K562 (cell line): ENCODE measurements around the gene TP53TG5. TPM values are rescaled to one million over a fixed set of nuclear protein-coding genes. Genes with fewer than 3 reads are reported as not detected.

Source experiments
- ATAC-seq: fragments of 200-7000 bp; cut with Tn5 transposase; 3 replicates; pipeline ENCODE4 v1.9.1; 2020; ENCODE audit warnings: moderate library complexity
- BruUV-seq: library from RNA; stranded (reverse); fragments of 400-500 nt; replicated peaks from 2 replicates; lab custom pipeline; 2021; lab: Mats Ljungman, UMichigan
- CTCF ChIA-PET: fragments of 300-600 bp; formaldehyde crosslinking; extraction: SDS; loops from one replicate; lab custom pipeline; 2021; ENCODE audit warnings: low intra/inter-chr PET ratio; lab: Yijun Ruan, JAX
- POLR2A ChIA-PET: fragments of 300-600, 350-650 bp; sonication (Branson Sonifier 250); formaldehyde crosslinking; extraction: SDS; loops from one replicate; lab custom pipeline; 2021; ENCODE audit warnings: antibody characterized with exemption, inconsistent platforms; lab: Yijun Ruan, JAX
- DNase-seq, 4 experiments: peaks; one replicate each; pipeline versions ENCODE4 v3.0.0 to v3.0.0-alpha.2; 2011 to 2018; ENCODE audit warnings: low spot score in 3 of 4, mixed read lengths in 3 of 4; ENCODE audit errors: extremely low read depth in 1 of 4
- FAIRE-seq: peaks from 2 replicates; lab custom pipeline; 2011; peaks lifted over from hg19 to GRCh38; lab: Jason Lieb, UNC
- H2AFZ ChIP-seq: 2 replicates; pipeline ENCODE4 v1.6.0; 2011; ENCODE audit warnings: low read depth, low read length, control low read depth, inconsistent platforms
- H3K27ac ChIP-seq: fragments of 200-600 bp; 3 replicates; pipeline ENCODE4 v1.8.0; 2011; ENCODE audit warnings: low read depth, mild to moderate bottlenecking, control low read depth, inconsistent platforms, low read length, moderate library complexity, mixed read lengths; ENCODE audit errors: extremely low read depth
- H3K27me3 ChIP-seq, 2 experiments: fragments of 300-600 bp in 1 of 2; 2 replicates in 1 of 2; 3 replicates in 1 of 2; pipeline versions ENCODE4 v1.6.0 to v1.8.0; 2011; ENCODE audit warnings: inconsistent platforms in 2 of 2, low read length in 2 of 2, mild to moderate bottlenecking in 1 of 2, mixed read lengths in 1 of 2, moderate library complexity in 1 of 2; ENCODE audit not compliant: control insufficient read depth in 2 of 2, insufficient read depth in 2 of 2
- H3K36me3 ChIP-seq: fragments of 300-600 bp; 3 replicates; pipeline ENCODE4 v1.8.0; 2011; ENCODE audit warnings: mild to moderate bottlenecking, low read length, inconsistent platforms; ENCODE audit not compliant: control insufficient read depth, insufficient read depth
- H3K4me1 ChIP-seq, 2 experiments: fragments of 200-600 bp in 1 of 2; replicated peaks in 1 of 2; 2 replicates in 1 of 2; 3 replicates in 1 of 2; pipeline versions ENCODE4 v1.5.1 to v1.8.0; 2011; ENCODE audit warnings: inconsistent platforms in 2 of 2, low read length in 2 of 2, mild to moderate bottlenecking in 1 of 2, mixed read lengths in 1 of 2, moderate library complexity in 1 of 2; ENCODE audit not compliant: control insufficient read depth in 2 of 2, insufficient read depth in 2 of 2
- H3K4me2 ChIP-seq: 2 replicates; pipeline ENCODE4 v1.6.1; 2011; ENCODE audit warnings: low read length, control low read depth, inconsistent platforms, mixed read lengths; ENCODE audit not compliant: insufficient read depth
- H3K4me3 ChIP-seq: fragments of 200-600 bp; sonication (generic), shearing (Covaris generic); 2 replicates; pipeline ENCODE4 v1.5.1; 2016; ENCODE audit warnings: control low read depth, inconsistent platforms
- H3K79me2 ChIP-seq: fragments of 200-600 bp; 3 replicates; pipeline ENCODE4 v1.8.0; 2011; ENCODE audit warnings: low read length, inconsistent platforms; ENCODE audit not compliant: control insufficient read depth, insufficient read depth
- H3K9ac ChIP-seq, 2 experiments: 2 replicates each; pipeline versions ENCODE4 v1.6.0 to v1.6.1; 2011; ENCODE audit warnings: low read depth in 2 of 2, low read length in 2 of 2, control low read depth in 1 of 2, inconsistent platforms in 1 of 2, mild to moderate bottlenecking in 1 of 2, mixed read lengths in 1 of 2; ENCODE audit not compliant: insufficient read depth in 1 of 2
- H3K9me1 ChIP-seq: one replicate; pipeline ENCODE4 v1.6.0; 2011; ENCODE audit warnings: inconsistent platforms, mild to moderate bottlenecking, low read length, moderate library complexity; ENCODE audit not compliant: control insufficient read depth, insufficient read depth
- H3K9me3 ChIP-seq: replicated peaks from 2 replicates; pipeline ENCODE4 v1.5.1; 2011; ENCODE audit warnings: low read depth, low read length, inconsistent platforms; ENCODE audit not compliant: control insufficient read depth, insufficient read depth
- H4K20me1 ChIP-seq: replicated peaks from 2 replicates; pipeline ENCODE4 v1.6.1; 2011; ENCODE audit warnings: low read length, inconsistent platforms, mixed read lengths; ENCODE audit not compliant: control insufficient read depth, insufficient read depth
- ARID2 ChIP-seq: fragments of 450-650 bp; IDR thresholded peaks from 2 replicates; pipeline ENCODE4 v1.6.1; 2017; ENCODE audit warnings: antibody characterized with exemption, mild to moderate bottlenecking
- BACH1 ChIP-seq: fragments of 200-800 bp; sonication (Bioruptor generic); IDR thresholded peaks from 2 replicates; pipeline ENCODE4 v1.6.1; 2016; ENCODE audit warnings: missing genetic modification characterization, missing compliant biosample characterization
- CCAR2 ChIP-seq: fragments of 200-400 bp; formaldehyde crosslinking; IDR thresholded peaks from 2 replicates; pipeline ENCODE4 v1.6.1; 2017; ENCODE audit warnings: mild to moderate bottlenecking, low read depth, low read length
- JUN ChIP-seq, 2 experiments: sonication (generic) in 1 of 2; formaldehyde crosslinking in 1 of 2; IDR thresholded peaks; 2 replicates each; pipeline versions ENCODE4 v1.6.1 to v1.8.0; 2012 to 2022; ENCODE audit warnings: borderline replicate concordance in 2 of 2, mild to moderate bottlenecking in 2 of 2, improper control_type of control experiment in 1 of 2, low read depth in 1 of 2, low read length in 1 of 2, missing genetic modification reagents in 1 of 2
- MAX ChIP-seq: sonication (generic); formaldehyde crosslinking; IDR thresholded peaks from 2 replicates; pipeline ENCODE4 v1.9.0; 2022; ENCODE audit warnings: mild to moderate bottlenecking, missing genetic modification reagents
- STAT5B ChIP-seq: fragments of 250-450 bp; sonication (Bioruptor Pico); IDR thresholded peaks from 2 replicates; pipeline ENCODE4 v1.8.0; 2021; ENCODE audit warnings: mild to moderate bottlenecking, inconsistent platforms
- ZNF212 ChIP-seq: fragments of 450-650 bp; formaldehyde crosslinking; IDR thresholded peaks from 2 replicates; pipeline ENCODE4 v1.4.0; 2020; ENCODE audit warnings: mild to moderate bottlenecking
- WGBS: fragments of 100-300 bp; shearing (Covaris generic); methylation state at CpG from one replicate; pipeline ENCODE4 v1.1.6; 2016; ENCODE audit warnings: low coverage, mixed read lengths; ENCODE audit not compliant: insufficient coverage; ENCODE audit errors: missing lambda C conversion rate; 5-methylcytosine and 5-hydroxymethylcytosine counted together
- in situ Hi-C: fragments of 300-500 bp; cut with MboI; formaldehyde crosslinking; loops from 4 replicates; pipeline ENCODE4 v1.15.0; 2018; ENCODE audit warnings: inconsistent platforms, mixed read lengths
- intact Hi-C: fragments of 100-400 bp; cut with micrococcal nuclease; formaldehyde crosslinking; loops from 2 replicates; pipeline ENCODE4 v1.14.2; 2022
- polyA plus RNA-seq, 8 experiments: library from polyadenylated mRNA; depleted of rRNA in 4 of 8; stranded (reverse) in 5 of 8; unstranded in 3 of 8; fragments of >200 nt; fragmentation: Nextera tagmentation in 2 of 8; fragmentation: Illumina TruSeq in 1 of 8; extraction: Ambion mirVana in 2 of 8; extraction: Trizol in 1 of 8; gene quantifications; 2 replicates each; pipeline versions ENCODE4 v1.2.1 to v1.2.3, GENCODE V29; 2011 to 2014; ENCODE audit warnings: inconsistent platforms in 1 of 8, missing spikeins in 1 of 8
- total RNA-seq, 7 experiments: library from RNA; depleted of rRNA in 6 of 7; stranded (reverse); fragments of >200 nt in 6 of 7; fragmentation: Illumina TruSeq in 2 of 7; extraction: Trizol in 2 of 7; gene quantifications; 2 replicates each; pipeline versions ENCODE4 v1.2.1 to v1.2.3, GENCODE V29; 2011 to 2021; ENCODE audit warnings: low replicate concordance in 1 of 7

The TP53TG5 gene
- total and polyA plus RNA-seq, 9 of the 15 experiments (the other 6 are each of a cell fraction or from before 2014, with no cell fraction given): 0.04 to 0.05 (median 0.04) TPM; not detected in 6

- H3K9ac ChIP-seq: no peak overlapping the region
- no peak overlapping the region for H3K4me2 ChIP-seq
- 13% methylated on average over 1 of the region's 1 CpG for WGBS
- H4K20me1 ChIP-seq: no peaks in the 10 kb centered on the region
- H3K9me3 ChIP-seq: no peaks in the 10 kb centered on the region
- ChIA-PET CTCF (no interaction called here), POLR2A (no interaction called here)
- intact Hi-C loops (no loop called here), in situ Hi-C loops (no loop called here)
- no peaks in the 10 kb centered on the region for H3K9me1 ChIP-seq
- no peak overlapping the region for H3K4me3 ChIP-seq
- no peaks in the 10 kb centered on the region for H3K36me3 ChIP-seq
- no peaks in the 10 kb centered on the region for H3K79me2 ChIP-seq
- TF ChIP-seq MAX (CRISPR knock-in tag) (no peak), JUN (IDR thresholded peaks at IDR 0.05; ENCODE audit: borderline replicate concordance, low read depth, low read length) (no peak), JUN (CRISPR knock-in tag; IDR thresholded peaks at IDR 0.05; ENCODE audit: borderline replicate concordance) (no peak), ARID2 (no peak), BACH1 (tag) (no peak), ZNF212 (CRISPR knock-in tag) (no peak), CCAR2 (no peak), STAT5B (no peak)
- no peak overlapping the region for H3K27ac ChIP-seq
- DNase-seq: no peak
- no peaks in the 10 kb centered on the region for H3K27me3 ChIP-seq
- no peaks in the 10 kb centered on the region for H3K4me1 ChIP-seq
- BruUV-seq: no TSS peak
- ATAC-seq: no peak
- no peak overlapping the region for H2AFZ ChIP-seq
- FAIRE-seq: no peak
Observed at GRCh38 chr20:45387274-45387673, 9.1 kb upstream of the TP53TG5 start.
